ENCODE data around the gene TRIM54. TPM values are rescaled to one million over a fixed set of nuclear protein-coding genes. Genes with fewer than 3 reads are reported as not detected.
"Not testable (repeated sequence)": the region's sequence is repeated elsewhere in the genome, so short reads cannot be mapped to it uniquely, and the experiment has no call there.

TRIM54 gene
- total RNA-seq, 1 donor = not detected

DNA sequence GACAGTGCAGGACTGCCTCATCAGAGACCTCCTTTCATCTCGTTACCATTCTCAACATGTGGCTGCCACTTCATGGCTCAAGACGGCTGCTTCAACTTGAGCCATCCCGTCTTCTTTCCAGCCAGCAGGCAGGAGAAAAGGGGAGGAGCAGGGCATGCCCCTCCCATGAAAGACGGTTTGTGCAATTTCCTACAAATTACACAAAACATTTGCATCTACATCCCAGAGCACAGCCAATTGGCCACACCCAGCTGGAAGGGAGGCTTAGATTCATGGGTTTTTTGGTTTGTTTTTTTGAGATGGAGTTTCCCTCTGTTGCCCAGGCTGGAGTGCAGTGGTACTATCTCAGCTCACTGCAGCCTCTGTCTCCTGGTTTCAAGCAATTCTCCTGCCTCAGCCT, 14.3 kb downstream of the TRIM54 start:
- no peak overlapping the region for H3K4me3 ChIP-seq (ENCODE audit: low read depth, low read length)
- TF ChIP-seq, protein P1, sequence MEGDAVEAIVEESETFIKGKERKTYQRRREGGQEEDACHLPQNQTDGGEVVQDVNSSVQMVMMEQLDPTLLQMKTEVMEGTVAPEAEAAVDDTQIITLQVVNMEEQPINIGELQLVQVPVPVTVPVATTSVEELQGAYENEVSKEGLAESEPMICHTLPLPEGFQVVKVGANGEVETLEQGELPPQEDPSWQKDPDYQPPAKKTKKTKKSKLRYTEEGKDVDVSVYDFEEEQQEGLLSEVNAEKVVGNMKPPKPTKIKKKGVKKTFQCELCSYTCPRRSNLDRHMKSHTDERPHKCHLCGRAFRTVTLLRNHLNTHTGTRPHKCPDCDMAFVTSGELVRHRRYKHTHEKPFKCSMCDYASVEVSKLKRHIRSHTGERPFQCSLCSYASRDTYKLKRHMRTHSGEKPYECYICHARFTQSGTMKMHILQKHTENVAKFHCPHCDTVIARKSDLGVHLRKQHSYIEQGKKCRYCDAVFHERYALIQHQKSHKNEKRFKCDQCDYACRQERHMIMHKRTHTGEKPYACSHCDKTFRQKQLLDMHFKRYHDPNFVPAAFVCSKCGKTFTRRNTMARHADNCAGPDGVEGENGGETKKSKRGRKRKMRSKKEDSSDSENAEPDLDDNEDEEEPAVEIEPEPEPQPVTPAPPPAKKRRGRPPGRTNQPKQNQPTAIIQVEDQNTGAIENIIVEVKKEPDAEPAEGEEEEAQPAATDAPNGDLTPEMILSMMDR (IDR thresholded peaks at IDR 0.05; ENCODE audit: insufficient read depth, low read depth, low read length) = no peak
- DNase-seq (ENCODE audit: low read depth) = peak; percentile 33

DNA sequence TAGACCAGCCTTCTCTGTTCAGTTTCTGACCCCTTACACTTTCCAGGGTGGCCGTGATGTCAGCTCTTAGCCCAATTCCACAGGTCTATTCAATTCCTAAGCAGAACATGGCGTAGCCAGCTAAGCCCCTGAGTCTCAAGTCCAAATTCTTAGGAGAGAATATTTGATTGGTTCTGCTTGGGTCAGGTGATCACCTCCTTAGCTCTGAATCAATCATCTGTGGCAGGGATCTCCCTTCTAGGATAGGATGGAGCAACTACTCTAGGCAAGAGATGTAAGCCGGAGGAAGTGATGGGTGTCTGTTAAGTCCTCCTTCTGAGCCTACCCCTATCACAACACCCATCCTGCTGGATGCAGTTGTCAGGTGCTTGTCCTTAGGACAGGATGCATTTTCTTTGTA, 15.0 kb downstream of the TRIM54 start:
- no peak overlapping the region for H3K4me3 ChIP-seq (ENCODE audit: low read depth, low read length)
- TF ChIP-seq, protein P1 (IDR thresholded peaks at IDR 0.05; ENCODE audit: insufficient read depth, low read depth, low read length) = no peak
- DNase-seq (ENCODE audit: low read depth) = no peak

DNA sequence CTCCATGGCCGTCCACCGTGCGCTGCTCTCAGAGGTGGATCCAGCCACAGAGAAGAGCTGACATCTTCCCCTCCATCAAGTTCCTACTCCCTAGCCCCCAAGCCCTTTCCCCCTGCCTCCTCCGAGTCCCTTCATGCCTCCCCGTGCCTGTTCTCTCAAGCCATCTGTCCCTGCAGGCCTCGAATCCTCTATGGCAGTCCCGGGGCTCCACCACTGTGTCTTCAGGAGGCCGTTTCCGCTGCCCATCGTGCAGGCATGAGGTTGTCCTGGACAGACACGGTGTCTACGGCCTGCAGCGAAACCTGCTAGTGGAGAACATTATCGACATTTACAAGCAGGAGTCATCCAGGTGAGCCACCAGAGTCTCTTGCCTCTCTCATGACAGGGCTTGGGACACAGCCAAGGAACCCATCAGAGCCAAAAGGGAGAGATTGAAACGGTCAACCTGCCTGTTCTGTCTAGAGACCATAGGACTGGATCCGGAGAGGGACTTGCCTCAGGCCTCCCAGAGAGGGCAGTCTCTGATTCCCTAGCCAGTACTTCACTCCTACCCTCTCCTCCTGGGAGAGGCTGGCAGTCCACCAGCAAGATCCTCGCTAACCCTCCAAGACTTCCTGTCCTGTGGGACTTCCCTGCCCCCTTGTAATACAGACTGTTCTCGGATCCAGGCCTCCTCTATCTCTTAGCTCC, 16.3 kb downstream of the TRIM54 start:
- TF ChIP-seq, protein P1 (IDR thresholded peaks at IDR 0.05; ENCODE audit: insufficient read depth, low read depth, low read length) = no peak
- DNase-seq (ENCODE audit: low read depth) = no peak
- H3K4me3 ChIP-seq (ENCODE audit: low read depth, low read length) = no peak overlapping the region

DNA sequence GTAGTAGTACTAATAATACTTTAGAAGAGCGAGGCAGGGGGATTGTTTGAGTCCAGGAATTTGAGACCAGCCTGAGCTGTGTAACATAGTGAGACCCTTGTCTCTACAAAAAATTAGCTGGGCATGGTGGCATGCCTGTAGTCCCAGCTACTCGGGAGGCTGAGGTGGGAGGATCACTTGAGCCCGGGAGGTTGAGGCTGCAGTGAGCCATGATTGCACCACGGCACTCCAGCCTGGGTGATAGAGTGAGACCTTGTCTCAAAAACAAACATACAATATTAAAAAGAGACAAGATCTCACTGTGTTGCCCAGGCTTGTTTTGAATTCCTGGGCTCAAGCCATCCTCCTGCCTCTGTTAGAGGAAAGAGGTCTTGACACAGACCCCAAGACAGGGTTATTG, 18.4 kb downstream of the TRIM54 start:
- H3K4me3 ChIP-seq (ENCODE audit: low read depth, low read length); DNase-seq (ENCODE audit: low read depth): not testable (repeated sequence)

DNA sequence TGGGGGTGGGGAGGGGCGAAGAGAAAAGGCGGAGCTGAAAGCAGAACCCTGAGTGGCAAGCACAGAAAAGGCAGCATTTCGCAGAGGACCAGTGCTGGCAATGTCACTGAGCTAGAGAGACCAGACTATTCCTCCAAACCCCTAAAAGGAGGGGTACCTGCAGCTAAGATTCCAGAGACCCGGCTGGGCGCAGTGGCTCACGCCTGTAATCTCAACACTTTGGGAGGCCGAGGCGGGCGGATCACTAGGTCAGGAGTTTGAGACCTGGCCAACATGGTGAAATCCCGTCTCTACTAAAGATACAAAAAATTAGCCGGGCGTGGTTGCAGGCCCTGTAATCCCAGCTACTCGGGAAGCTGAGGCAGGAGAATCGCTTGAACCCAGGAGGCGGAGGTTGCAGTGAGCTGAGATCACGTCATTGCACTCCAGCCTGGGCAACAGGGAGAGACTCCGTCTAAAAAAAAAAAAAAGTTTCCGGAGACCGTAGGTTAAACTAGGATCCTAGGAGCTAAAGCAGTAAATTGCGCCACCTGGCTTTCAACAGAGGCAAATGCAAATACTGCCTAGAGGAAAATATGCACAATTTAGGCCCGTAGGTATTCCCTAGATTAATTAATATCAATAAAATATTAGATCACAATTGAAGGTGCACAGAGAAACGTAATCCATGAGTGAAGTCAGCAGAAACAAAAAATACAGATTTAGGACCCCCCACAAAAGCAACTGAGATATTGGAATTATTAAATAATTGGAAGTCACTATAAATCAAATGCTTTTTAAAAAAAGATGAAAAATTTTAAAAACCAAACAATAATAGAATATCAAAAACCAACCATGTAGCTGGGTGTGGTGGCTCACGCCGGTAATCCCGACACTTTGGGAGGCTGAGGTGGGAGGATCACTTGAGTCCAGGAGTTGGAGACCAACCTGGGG, 21.1 kb downstream of the TRIM54 start:
- TF ChIP-seq, protein P1 (IDR thresholded peaks at IDR 0.05; ENCODE audit: insufficient read depth, low read depth, low read length) = peak; percentile 81
- peak; percentile 82 for DNase-seq (ENCODE audit: low read depth)
- H3K4me3 ChIP-seq (ENCODE audit: low read depth, low read length) = peak overlapping the region; percentile 36

DNA sequence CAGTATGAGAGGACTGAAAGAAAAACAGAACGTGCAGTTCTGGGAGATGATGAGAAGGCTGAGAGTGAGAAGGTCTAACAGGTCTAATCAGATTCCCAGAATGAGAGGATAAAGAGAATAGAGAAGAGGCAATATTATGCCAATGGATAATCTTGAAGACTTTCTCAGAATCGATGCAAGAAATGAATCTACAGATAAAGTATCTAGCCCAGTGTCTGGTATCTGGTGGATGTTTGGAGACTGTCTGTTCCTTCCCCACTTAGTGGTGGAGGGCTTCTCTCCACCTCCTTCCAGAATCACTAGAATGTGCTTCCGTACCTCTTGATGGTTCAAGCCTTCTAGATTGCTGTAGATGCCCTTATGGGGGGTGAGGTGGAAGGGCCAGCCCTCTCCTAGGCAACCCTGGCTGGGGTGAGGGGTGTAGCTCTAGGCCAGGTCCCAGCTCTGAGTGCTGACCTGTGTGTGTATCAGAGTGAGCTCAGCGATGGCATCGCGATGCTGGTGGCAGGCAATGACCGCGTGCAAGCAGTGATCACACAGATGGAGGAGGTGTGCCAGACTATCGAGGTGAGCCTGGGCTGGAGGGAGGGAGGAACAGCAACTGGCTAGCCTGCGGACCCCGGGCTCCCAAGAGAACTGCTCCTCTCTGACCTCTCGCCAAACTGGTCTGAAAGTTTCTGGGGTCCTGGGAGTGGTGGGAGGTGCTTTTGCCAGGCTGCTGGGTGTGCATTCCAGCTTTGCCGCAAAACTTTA, 22.4 kb downstream of the TRIM54 start:
- TF ChIP-seq, protein P1 (IDR thresholded peaks at IDR 0.05; ENCODE audit: insufficient read depth, low read depth, low read length) = no peak
- no peak for DNase-seq (ENCODE audit: low read depth)
- H3K4me3 ChIP-seq (ENCODE audit: low read depth, low read length) = no peak overlapping the region

DNA sequence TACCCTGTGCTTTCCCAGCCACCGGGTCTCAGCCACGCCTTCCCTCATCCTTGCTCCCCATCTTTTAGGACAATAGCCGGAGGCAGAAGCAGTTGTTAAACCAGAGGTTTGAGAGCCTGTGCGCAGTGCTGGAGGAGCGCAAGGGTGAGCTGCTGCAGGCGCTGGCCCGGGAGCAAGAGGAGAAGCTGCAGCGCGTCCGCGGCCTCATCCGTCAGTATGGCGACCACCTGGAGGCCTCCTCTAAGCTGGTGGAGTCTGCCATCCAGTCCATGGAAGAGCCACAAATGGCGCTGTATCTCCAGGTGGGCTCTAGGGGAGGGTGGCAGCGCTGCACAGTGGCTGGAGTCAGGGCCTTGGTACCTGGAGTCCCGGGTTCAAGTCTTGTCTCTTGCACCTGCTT, 23.3 kb downstream of the TRIM54 start:
- no peak for DNase-seq (ENCODE audit: low read depth)
- H3K4me3 ChIP-seq (ENCODE audit: low read depth, low read length) = no peak overlapping the region
- TF ChIP-seq, protein P1 (IDR thresholded peaks at IDR 0.05; ENCODE audit: insufficient read depth, low read depth, low read length) = no peak

Measured in fibroblast of villous mesenchyme (primary cell).